HCT116 (cell line): ENCODE results near the gene CAMSAP1. TPM values are rescaled to one million over a fixed set of nuclear protein-coding genes. Genes with fewer than 3 reads are reported as not detected.

Experiments used
- ATAC-seq: fragments of 200-7000 bp; cut with Tn5 transposase; 2 replicates; pipeline ENCODE4 v1.9.1; 2020; ENCODE audit warnings: mild to moderate bottlenecking, moderate library complexity
- BruUV-seq: library from RNA; stranded (reverse); fragments of 400-500 nt; replicated peaks from 2 replicates; lab custom pipeline; 2021; lab: Mats Ljungman, UMichigan
- CTCF ChIA-PET: fragments of 300-600 bp; sonication (Branson Sonifier 250); formaldehyde crosslinking; loops from one replicate; lab custom pipeline; 2021; ENCODE audit warnings: antibody characterized with exemption; lab: Charles Lee
- POLR2A ChIA-PET: fragments of 300-600, 350-600 bp; sonication (Branson Sonifier 250); formaldehyde crosslinking; loops from one replicate; lab custom pipeline; 2021; ENCODE audit warnings: antibody characterized with exemption; lab: Charles Lee
- RAD21 ChIA-PET, 2 experiments: fragments of 300-600 bp; sonication (Branson Sonifier 250); formaldehyde crosslinking; loops; one replicate each; lab custom pipeline; 2023; ENCODE audit warnings: low total read pairs in 2 of 2; ENCODE audit not compliant: uncharacterized antibody in 2 of 2, unreplicated experiment in 2 of 2, low non-redundant PET in 1 of 2; lab: Charles Lee
- DNase-seq: peaks from one replicate; pipeline ENCODE4 v3.0.0-alpha.2; 2010; ENCODE audit warnings: low read depth, low spot score
- H2AFZ ChIP-seq: fragments of 200-600 bp; shearing (Covaris generic), sonication (generic); 2 replicates; pipeline ENCODE4 v1.6.1; 2017; ENCODE audit warnings: low read depth, mixed run types, mixed read lengths, antibody characterized with exemption, low read length; ENCODE audit not compliant: poor library complexity, severe bottlenecking
- H3K27ac ChIP-seq: 2 replicates; pipeline ENCODE4 v1.5.1; 2012; ENCODE audit warnings: low read depth, low read length
- H3K27me3 ChIP-seq: fragments of 200-600 bp; sonication (generic); 2 replicates; pipeline ENCODE4 v1.6.1; 2016; ENCODE audit warnings: mixed run types, low read length, mixed read lengths; ENCODE audit not compliant: insufficient read depth
- H3K36me3 ChIP-seq, 2 experiments: fragments of 200-500 bp in 1 of 2; fragments of 200-600 bp in 1 of 2; sonication (Bioruptor generic) in 1 of 2; sonication (generic) in 1 of 2; 2 replicates each; pipeline versions ENCODE4 v1.5.1 to v1.6.1; 2014 to 2016; ENCODE audit warnings: low read length in 2 of 2, inconsistent platforms in 1 of 2, mixed read lengths in 1 of 2, mixed run types in 1 of 2; ENCODE audit not compliant: insufficient read depth in 2 of 2, control insufficient read depth in 1 of 2
- H3K4me1 ChIP-seq, 2 experiments: fragments of 200-600 bp in 1 of 2; sonication (generic) in 1 of 2; 2 replicates each; pipeline versions ENCODE4 v1.5.1 to v1.6.1; 2012 to 2017; ENCODE audit warnings: low read length in 2 of 2, inconsistent platforms in 1 of 2, mild to moderate bottlenecking in 1 of 2, mixed read lengths in 1 of 2, mixed run types in 1 of 2, moderate library complexity in 1 of 2; ENCODE audit not compliant: insufficient read depth in 2 of 2, control insufficient read depth in 1 of 2
- H3K4me2 ChIP-seq: fragments of 200-600 bp; sonication (generic); 2 replicates; pipeline ENCODE4 v1.6.1; 2017; ENCODE audit warnings: mixed run types, low read length, mixed read lengths
- H3K4me3 ChIP-seq, 2 experiments: fragments of 200-600 bp in 1 of 2; sonication (generic) in 1 of 2; replicated peaks in 1 of 2; 2 replicates each; pipeline ENCODE4 v1.5.1; 2011 to 2016; ENCODE audit warnings: low read length in 2 of 2, control low read depth in 1 of 2, low read depth in 1 of 2, mild to moderate bottlenecking in 1 of 2, mixed read lengths in 1 of 2, mixed run types in 1 of 2
- H3K79me2 ChIP-seq: fragments of 200-600 bp; sonication (generic); 2 replicates; pipeline ENCODE4 v1.6.1; 2017; ENCODE audit warnings: mild to moderate bottlenecking, mixed run types, low read length, moderate library complexity, mixed read lengths; ENCODE audit not compliant: insufficient read depth
- H3K9ac ChIP-seq: fragments of 200-600 bp; sonication (generic); 2 replicates; pipeline ENCODE4 v1.6.1; 2016; ENCODE audit warnings: low read length, mixed read lengths
- H3K9me2 ChIP-seq: fragments of 200-600 bp; sonication (generic), shearing (Covaris generic); 2 replicates; pipeline ENCODE4 v1.6.1; 2017; ENCODE audit warnings: mixed run types, mild to moderate bottlenecking, moderate library complexity; ENCODE audit not compliant: insufficient read depth
- H3K9me3 ChIP-seq, 2 experiments: fragments of 200-500 bp in 1 of 2; fragments of 200-600 bp in 1 of 2; sonication (Bioruptor generic) in 1 of 2; sonication (generic) in 1 of 2; 2 replicates each; pipeline ENCODE4 v1.6.1; 2014 to 2017; ENCODE audit warnings: low read length in 2 of 2, mixed read lengths in 2 of 2, inconsistent platforms in 1 of 2, low read depth in 1 of 2, mild to moderate bottlenecking in 1 of 2, mixed run types in 1 of 2, moderate library complexity in 1 of 2; ENCODE audit not compliant: control insufficient read depth in 1 of 2, insufficient read depth in 1 of 2
- H4K20me1 ChIP-seq: fragments of 200-600 bp; sonication (generic), shearing (Covaris generic); 2 replicates; pipeline ENCODE4 v1.6.1; 2017; ENCODE audit warnings: mixed run types, mild to moderate bottlenecking, moderate library complexity; ENCODE audit not compliant: insufficient read depth
- ATF3 ChIP-seq: IDR thresholded peaks from 2 replicates; pipeline ENCODE4 v1.6.1; 2012
- CBX3 ChIP-seq: IDR thresholded peaks from 2 replicates; pipeline ENCODE4 v1.6.1; 2012; ENCODE audit warnings: low read depth
- CEBPB ChIP-seq: IDR thresholded peaks from 2 replicates; pipeline ENCODE4 v1.6.1; 2012; ENCODE audit warnings: low read depth
- CTCF ChIP-seq, 3 experiments: fragments of 200-600 bp in 1 of 3; sonication (generic) in 1 of 3; IDR thresholded peaks in 2 of 3; conservative IDR thresholded peaks in 1 of 3; 2 replicates each; pipeline ENCODE4 v1.5.1; 2012 to 2017; ENCODE audit warnings: low read depth in 2 of 3, low read length in 2 of 3, antibody characterized with exemption in 1 of 3, borderline replicate concordance in 1 of 3, control low read depth in 1 of 3, mild to moderate bottlenecking in 1 of 3, mixed read lengths in 1 of 3, mixed run types in 1 of 3, moderate library complexity in 1 of 3; ENCODE audit not compliant: insufficient read depth in 1 of 3
- EGR1 ChIP-seq: IDR thresholded peaks from 2 replicates; pipeline ENCODE4 v1.6.1; 2012; ENCODE audit warnings: low read depth
- ELF1 ChIP-seq: IDR thresholded peaks from 2 replicates; pipeline ENCODE4 v1.6.1; 2012; ENCODE audit warnings: low read depth, borderline replicate concordance
- EZH2 ChIP-seq: fragments of 200-600 bp; sonication (generic); IDR thresholded peaks from 2 replicates; pipeline ENCODE4 v1.6.1; 2017; ENCODE audit warnings: antibody characterized with exemption, mixed run types
- FOSL1 ChIP-seq: IDR thresholded peaks from 2 replicates; pipeline ENCODE4 v1.6.1; 2012; ENCODE audit warnings: low read depth
- JUND ChIP-seq: IDR thresholded peaks from 2 replicates; pipeline ENCODE4 v1.6.1; 2012
- MAX ChIP-seq: IDR thresholded peaks from 2 replicates; pipeline ENCODE4 v1.6.1; 2012
- POLR2A ChIP-seq: IDR thresholded peaks from 2 replicates; pipeline ENCODE4 v1.7.0; 2011; ENCODE audit warnings: borderline replicate concordance; ENCODE audit not compliant: insufficient read depth, insufficient read length; ENCODE audit errors: extremely low read depth
- POLR2AphosphoS5 ChIP-seq: IDR thresholded peaks from 2 replicates; pipeline ENCODE4 v1.6.1; 2011; ENCODE audit warnings: mild to moderate bottlenecking, low read depth, low read length, moderate library complexity
- REST ChIP-seq: IDR thresholded peaks from 2 replicates; pipeline ENCODE4 v1.6.1; 2012; ENCODE audit warnings: low read depth
- SIN3A ChIP-seq: IDR thresholded peaks from 2 replicates; pipeline ENCODE4 v1.6.1; 2012; ENCODE audit warnings: low read depth
- SP1 ChIP-seq: IDR thresholded peaks from 2 replicates; pipeline ENCODE4 v1.6.1; 2012; ENCODE audit warnings: low read depth
- SRF ChIP-seq: IDR thresholded peaks from 2 replicates; pipeline ENCODE4 v1.6.1; 2012; ENCODE audit warnings: low read depth
- TCF7L2 ChIP-seq: IDR thresholded peaks from 2 replicates; pipeline ENCODE4 v1.7.0; 2011; ENCODE audit warnings: borderline replicate concordance, inconsistent platforms; ENCODE audit not compliant: insufficient read depth, insufficient read length; ENCODE audit errors: extremely low read depth
- ZFX ChIP-seq: fragments of 450-650 bp; IDR thresholded peaks from 2 replicates; pipeline ENCODE4 v1.6.1; 2017
- ZNF274 ChIP-seq: fragments of 200-500 bp; sonication (Bioruptor generic); IDR thresholded peaks from 2 replicates; pipeline ENCODE4 v1.6.1; 2014; ENCODE audit warnings: mild to moderate bottlenecking, low read depth, low read length, inconsistent platforms
- intact Hi-C: fragments of 100-400 bp; cut with micrococcal nuclease; formaldehyde crosslinking; loops from 2 replicates; pipeline ENCODE4 v1.10.0; 2022
- total RNA-seq: library from RNA; stranded (reverse); gene quantifications from one replicate; pipeline ENCODE4 v1.2.1, GENCODE V29; 2021; ENCODE audit not compliant: unreplicated experiment

Gene CAMSAP1
- total RNA-seq, 1 experiment from 2014 or later: 33.1 TPM

GRCh38 chr9:135952664-135953206 is 45.4 kb upstream of the CAMSAP1 start (continued):
- TF ChIP-seq REST (no peak), EGR1 (no peak)

- Histone ChIP-seq H3K9me3 (no peaks in the 10 kb centered on the region), H3K4me2 (peak overlapping the region; percentile 56), H4K20me1 (no peaks in the 10 kb centered on the region), H3K9ac (peak overlapping the region; percentile 35), H3K4me3 (peak overlapping the region in 1 of 2 experiments; percentile 12; a peak in 1 of 4 replicates), H2AFZ (no peak overlapping the region), H3K27me3 (no peaks in the 10 kb centered on the region), H3K9me2 (no peaks in the 10 kb centered on the region), H3K36me3 (peaks cover 15 to 21% of the 10 kb centered on the region in 2 experiments), H3K4me1 (peaks cover 20% of the 10 kb centered on the region in 2 experiments), H3K79me2 (peaks cover 37% of the 10 kb centered on the region), H3K27ac (peak overlapping the region; percentile 75)
- TF ChIP-seq CTCF (IDR thresholded peaks at IDR 0.05 in 2 of 3, conservative IDR thresholded peaks at IDR 0.05 in 1 of 3; ENCODE audit: borderline replicate concordance in 1 of 3, insufficient read depth in 1 of 3, low read depth in 2 of 3, low read length in 2 of 3) (no peak), ATF3 (no peak), SRF (no peak), EZH2 (no peak), SIN3A (0 out of 2 replicates have a peak, but pooled peaks have one; percentile 21), TCF7L2 (no peak), CBX3 (peak; percentile 67), POLR2AphosphoS5 (peak; percentile 32; the same call in 1 of the 2 replicates), JUND (0 out of 2 replicates have a peak, but pooled peaks have one; percentile 27), ZFX (0 out of 2 replicates have a peak, but pooled peaks have one; percentile 35), POLR2A (no peak), CEBPB (no peak), ELF1 (no peak), FOSL1 (peak; percentile 47; the same call in 1 of the 2 replicates), MAX (0 out of 2 replicates have a peak, but pooled peaks have one; percentile 58), SP1 (peak; percentile 70), ZNF274 (no peak), EGR1 (no peak)
- POLR2A ChIA-PET: no interaction called here
- no TSS peak for BruUV-seq
- ATAC-seq (peak; percentile 98), DNase-seq (peak; percentile 56)
- RAD21 ChIA-PET: no interaction called here
- intact Hi-C loops: loop anchor here (10.0 kb wide), 1 partner anchor 87 kb away; no protein-coding TSS in a partner anchor
- CTCF ChIA-PET: no interaction called here
Measured at GRCh38 chr9:135951889-135952663, 44.7 kb upstream of the CAMSAP1 start.
